ENCODE results near the gene ANKLE1. TPM values are rescaled to one million over a fixed set of nuclear protein-coding genes. Genes with fewer than 3 reads are reported as not detected.

The ANKLE1 gene
- total RNA-seq, 1 experiment from 2014 or later = 0.16 TPM

GRCh38 chr19:17296273-17296672, 14.6 kb downstream of the ANKLE1 start:
- Mint-ChIP-seq H3K4me3 (ENCODE audit: unreplicated experiment) (peak overlapping the region; percentile 15), H3K4me1 (ENCODE audit: insufficient read depth, unreplicated experiment) (peaks cover 4% of the 10 kb centered on the region), H3K36me3 (ENCODE audit: insufficient read depth, unreplicated experiment) (peaks cover 17% of the 10 kb centered on the region), H3K27ac (ENCODE audit: low read depth, unreplicated experiment) (no peak overlapping the region), H3K27me3 (ENCODE audit: insufficient read depth, unreplicated experiment) (no peaks in the 10 kb centered on the region), H3K9me3 (ENCODE audit: unreplicated experiment) (no peaks in the 10 kb centered on the region)
- intact Hi-C loops (cut with micrococcal nuclease) = loop anchor here (1.0 kb wide), 1 partner anchor 9 kb away; the partner anchor contains the start of gene MRPL34
- DNase-seq (ENCODE audit: unreplicated experiment) = peak; percentile 81
- ChIA-PET CTCF (interaction anchor here (0.7 to 1.8 kb wide), 4 partner anchors 29 to 90 kb away, joined by 3 to 6 read pairs (median 5); partner anchors contain the start of gene ANO8), POLR2A (interaction anchor here (0.6 to 2.1 kb wide), 4 partner anchors 10 to 89 kb away, joined by 3 to 13 read pairs (median 8); partner anchors contain the start of genes ANO8, DDA1 and MRPL34)
- TF ChIP-seq CTCF (IDR thresholded peaks at IDR 0.05; ENCODE audit: unreplicated experiment) = peak; percentile 33
- BruUV-seq (replicated peaks) = no TSS peak

- Mint-ChIP-seq H3K27me3 (ENCODE audit: insufficient read depth, unreplicated experiment) (no peaks in the 10 kb centered on the region), H3K36me3 (ENCODE audit: insufficient read depth, unreplicated experiment) (peaks cover 17% of the 10 kb centered on the region), H3K9me3 (ENCODE audit: unreplicated experiment) (no peaks in the 10 kb centered on the region), H3K4me1 (ENCODE audit: insufficient read depth, unreplicated experiment) (peaks cover 4% of the 10 kb centered on the region), H3K4me3 (ENCODE audit: unreplicated experiment) (no peak overlapping the region), H3K27ac (ENCODE audit: low read depth, unreplicated experiment) (peak overlapping the region; percentile 16)
- intact Hi-C loops (cut with micrococcal nuclease) = loop anchor here (1.0 kb wide), 1 partner anchor 8 kb away; the partner anchor contains the start of gene MRPL34
- no peak for TF ChIP-seq CTCF (IDR thresholded peaks at IDR 0.05; ENCODE audit: unreplicated experiment)
- no TSS peak for BruUV-seq (replicated peaks)
- CTCF ChIA-PET = interaction anchor here (0.6 to 1.8 kb wide), 11 partner anchors 8 to 637 kb away, joined by 3 to 6 read pairs (median 3); partner anchors contain the start of genes ANO8, DDA1 and SMIM7
- peak; percentile 80 for DNase-seq (ENCODE audit: unreplicated experiment)
- POLR2A ChIA-PET = interaction anchor here (1.4 to 2.1 kb wide), 3 partner anchors 9 to 40 kb away, joined by 4 to 13 read pairs (median 12); partner anchors contain the start of genes DDA1 and MRPL34
Measured at GRCh38 chr19:17296976-17297375, 15.3 kb downstream of the ANKLE1 start.

GRCh38 chr19:17300992-17301619, 19.4 kb downstream of the ANKLE1 start:
- no peaks in the 10 kb centered on the region for H3K27me3 Mint-ChIP-seq (ENCODE audit: insufficient read depth, unreplicated experiment)
- ChIA-PET POLR2A (no interaction called here), CTCF (no interaction called here)
- no peak for DNase-seq (ENCODE audit: unreplicated experiment)
- H3K4me1 Mint-ChIP-seq (ENCODE audit: insufficient read depth, unreplicated experiment) = peaks cover 20% of the 10 kb centered on the region
- intact Hi-C loops (cut with micrococcal nuclease) = no loop called here
- H3K27ac Mint-ChIP-seq (ENCODE audit: low read depth, unreplicated experiment) = no peak overlapping the region
- no peak overlapping the region for H3K4me3 Mint-ChIP-seq (ENCODE audit: unreplicated experiment)
- H3K36me3 Mint-ChIP-seq (ENCODE audit: insufficient read depth, unreplicated experiment) = peaks cover 15% of the 10 kb centered on the region
- TF ChIP-seq CTCF (IDR thresholded peaks at IDR 0.05; ENCODE audit: unreplicated experiment) = no peak
- BruUV-seq (replicated peaks) = no TSS peak
- no peaks in the 10 kb centered on the region for H3K9me3 Mint-ChIP-seq (ENCODE audit: unreplicated experiment)

GRCh38 chr19:17302391-17303166, 20.9 kb downstream of the ANKLE1 start:
- CTCF ChIA-PET = interaction anchor here (1.0 to 1.1 kb wide), 2 partner anchors 10 to 45 kb away, joined by 3 to 6 read pairs; no protein-coding TSS in a partner anchor
- intact Hi-C loops (cut with micrococcal nuclease) = no loop called here
- POLR2A ChIA-PET = interaction anchor here (0.7 to 10.5 kb wide), 3 partner anchors 32 to 42 kb away, joined by 4 to 152 read pairs (median 4); partner anchors contain the start of genes ANO8 and GTPBP3
- TF ChIP-seq CTCF (IDR thresholded peaks at IDR 0.05; ENCODE audit: unreplicated experiment) = no peak
- Mint-ChIP-seq H3K4me3 (ENCODE audit: unreplicated experiment) (peak overlapping the region; percentile 65), H3K9me3 (ENCODE audit: unreplicated experiment) (no peaks in the 10 kb centered on the region), H3K36me3 (ENCODE audit: insufficient read depth, unreplicated experiment) (peaks cover 14% of the 10 kb centered on the region), H3K27ac (ENCODE audit: low read depth, unreplicated experiment) (no peak overlapping the region), H3K4me1 (ENCODE audit: insufficient read depth, unreplicated experiment) (peaks cover 17% of the 10 kb centered on the region), H3K27me3 (ENCODE audit: insufficient read depth, unreplicated experiment) (no peaks in the 10 kb centered on the region)
- no TSS peak for BruUV-seq (replicated peaks)
- DNase-seq (ENCODE audit: unreplicated experiment) = no peak

All from MCF 10A (cell line).